GM18870 (cell line): ENCODE measurements around the gene DAGLA.
"Not testable (repeated sequence)": the region's sequence is repeated elsewhere in the genome, so short reads cannot be mapped to it uniquely, and the experiment has no call there.

Source experiments
- ATAC-seq: cut with Tn5 transposase; IDR thresholded peaks from one replicate; pipeline ENCODE4 v1.9.1; 2021; ENCODE audit warnings: moderate library complexity; ENCODE audit not compliant: unreplicated experiment

Gene DAGLA, protein sequence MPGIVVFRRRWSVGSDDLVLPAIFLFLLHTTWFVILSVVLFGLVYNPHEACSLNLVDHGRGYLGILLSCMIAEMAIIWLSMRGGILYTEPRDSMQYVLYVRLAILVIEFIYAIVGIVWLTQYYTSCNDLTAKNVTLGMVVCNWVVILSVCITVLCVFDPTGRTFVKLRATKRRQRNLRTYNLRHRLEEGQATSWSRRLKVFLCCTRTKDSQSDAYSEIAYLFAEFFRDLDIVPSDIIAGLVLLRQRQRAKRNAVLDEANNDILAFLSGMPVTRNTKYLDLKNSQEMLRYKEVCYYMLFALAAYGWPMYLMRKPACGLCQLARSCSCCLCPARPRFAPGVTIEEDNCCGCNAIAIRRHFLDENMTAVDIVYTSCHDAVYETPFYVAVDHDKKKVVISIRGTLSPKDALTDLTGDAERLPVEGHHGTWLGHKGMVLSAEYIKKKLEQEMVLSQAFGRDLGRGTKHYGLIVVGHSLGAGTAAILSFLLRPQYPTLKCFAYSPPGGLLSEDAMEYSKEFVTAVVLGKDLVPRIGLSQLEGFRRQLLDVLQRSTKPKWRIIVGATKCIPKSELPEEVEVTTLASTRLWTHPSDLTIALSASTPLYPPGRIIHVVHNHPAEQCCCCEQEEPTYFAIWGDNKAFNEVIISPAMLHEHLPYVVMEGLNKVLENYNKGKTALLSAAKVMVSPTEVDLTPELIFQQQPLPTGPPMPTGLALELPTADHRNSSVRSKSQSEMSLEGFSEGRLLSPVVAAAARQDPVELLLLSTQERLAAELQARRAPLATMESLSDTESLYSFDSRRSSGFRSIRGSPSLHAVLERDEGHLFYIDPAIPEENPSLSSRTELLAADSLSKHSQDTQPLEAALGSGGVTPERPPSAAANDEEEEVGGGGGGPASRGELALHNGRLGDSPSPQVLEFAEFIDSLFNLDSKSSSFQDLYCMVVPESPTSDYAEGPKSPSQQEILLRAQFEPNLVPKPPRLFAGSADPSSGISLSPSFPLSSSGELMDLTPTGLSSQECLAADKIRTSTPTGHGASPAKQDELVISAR

DNA sequence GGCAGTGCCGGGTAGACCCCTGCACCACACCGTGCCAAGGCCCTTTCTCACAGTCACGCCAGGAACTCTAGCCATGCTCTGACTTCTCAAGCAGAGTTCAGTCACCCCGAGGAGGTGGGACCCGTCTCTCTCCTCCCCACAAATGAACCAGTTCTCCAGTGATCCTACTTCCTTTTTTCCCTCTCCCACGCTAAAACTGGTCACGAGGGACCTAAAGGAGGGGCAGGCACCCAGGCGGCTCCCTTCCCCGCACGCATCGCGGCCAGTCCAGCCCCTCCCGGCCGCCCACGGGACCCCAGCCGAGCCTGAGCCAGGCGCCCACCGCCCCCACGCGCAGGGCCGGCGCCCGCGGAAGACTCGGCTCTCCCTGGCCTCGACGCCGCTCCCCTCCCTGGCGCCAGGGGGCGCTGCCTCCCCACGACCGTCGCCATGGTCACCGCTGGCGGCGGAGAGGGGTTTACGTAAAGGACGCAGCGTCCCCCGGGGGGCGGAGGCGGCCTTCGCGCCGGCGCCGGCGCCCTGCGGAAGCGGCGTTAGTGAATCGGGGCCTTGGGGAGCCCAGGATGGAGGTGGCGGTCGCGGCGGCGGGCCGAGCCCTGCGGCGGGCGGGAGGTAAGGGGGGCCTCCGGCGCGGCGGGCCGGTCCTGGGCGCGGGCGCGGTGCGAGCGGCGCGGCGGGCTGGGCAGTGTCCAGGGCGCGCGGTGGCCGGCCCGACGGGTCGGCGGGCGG lies at the start of gene DAGLA:
Gene DAGLA, plus strand, starts transcription at position 499 of the 729 bp plus-strand sequence. CDS start 39,765 bp downstream, outside the sequence.
- ATAC-seq = no peak

- no peak for ATAC-seq
Measured at GRCh38 chr11:61632096-61632495, 48.1 kb upstream of the DAGLA start.

DNA sequence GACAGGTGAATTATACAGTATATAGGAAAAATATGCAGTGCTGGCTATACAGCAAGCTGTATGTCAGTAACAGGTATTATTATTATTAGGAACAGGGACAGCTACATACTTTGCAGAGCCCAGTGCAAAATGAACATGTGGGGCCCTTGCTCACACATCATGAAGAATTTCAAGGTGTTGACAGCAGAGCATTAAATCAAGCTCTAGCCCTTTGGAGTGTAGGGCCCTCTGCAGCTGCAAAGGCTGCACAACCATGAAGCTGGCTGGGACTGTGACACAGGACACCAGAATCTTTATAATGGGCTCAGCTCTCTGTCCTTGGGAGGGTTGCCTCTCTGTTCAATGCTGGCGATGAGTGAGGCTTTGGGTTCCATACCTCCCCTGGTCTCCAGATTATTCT lies 44.9 kb upstream of the DAGLA start:
- no peak for ATAC-seq

DNA sequence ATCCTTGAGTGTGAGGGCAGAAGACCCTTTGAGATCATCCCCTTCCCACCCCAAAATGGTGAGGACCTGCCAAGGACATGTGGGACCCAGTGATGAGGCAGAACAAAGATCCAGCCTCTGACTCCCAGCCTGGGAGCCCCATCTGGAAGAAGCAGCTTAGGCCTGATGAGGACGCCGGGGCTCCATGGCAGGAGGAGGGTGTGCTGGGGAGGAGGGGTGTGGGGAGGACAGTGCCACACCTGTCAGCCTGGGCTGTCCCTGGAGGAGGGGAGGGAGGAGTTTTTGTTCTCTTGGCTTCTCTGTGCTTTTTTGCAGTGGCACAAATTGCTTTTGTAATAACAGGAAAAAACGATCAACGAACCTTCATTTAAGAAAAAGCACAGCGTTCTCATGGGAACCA lies 44.4 kb upstream of the DAGLA start:
- no peak for ATAC-seq

- no peak for ATAC-seq
Measured at GRCh38 chr11:61636676-61637075, 43.5 kb upstream of the DAGLA start.

GRCh38 chr11:61637277-61637676 lies 42.9 kb upstream of the DAGLA start:
- ATAC-seq = no peak

GRCh38 chr11:61639816-61640443 lies 40.3 kb upstream of the DAGLA start:
- ATAC-seq = no peak

GRCh38 chr11:61642162-61642561 lies 38.0 kb upstream of the DAGLA start:
- ATAC-seq = no peak

DNA sequence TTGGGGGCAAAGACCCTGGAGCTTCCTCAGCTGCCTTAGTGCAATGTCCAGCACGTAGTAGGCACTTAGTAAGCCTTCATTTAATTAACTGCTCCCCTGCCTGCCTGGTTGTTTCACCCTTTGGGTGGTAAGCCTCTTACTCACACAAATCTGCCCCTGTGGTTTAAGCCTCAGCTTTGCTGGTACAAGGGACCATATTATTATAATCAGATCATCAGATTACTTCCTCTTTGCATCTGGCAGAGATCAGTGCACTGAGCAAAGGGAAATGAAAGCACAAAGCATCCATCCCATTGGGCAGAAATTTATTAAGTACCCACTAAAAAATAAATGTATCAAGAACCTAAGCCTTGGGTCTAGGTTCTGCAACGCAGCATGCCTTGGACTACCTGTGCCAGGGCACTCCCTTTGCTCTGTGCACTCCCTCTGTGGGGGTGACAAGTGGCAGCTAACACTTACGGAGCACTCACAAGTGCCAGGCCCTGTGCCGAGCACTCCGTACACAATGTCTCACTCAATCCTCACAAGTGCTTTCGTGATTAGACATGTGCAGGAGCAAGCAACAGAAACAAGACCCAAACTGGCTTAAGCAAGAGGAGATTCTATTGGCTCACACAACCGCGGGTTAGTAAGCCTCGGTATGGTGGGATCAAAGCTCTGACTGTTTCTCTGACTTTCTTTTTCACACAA lies 34.9 kb upstream of the DAGLA start:
- ATAC-seq = no peak

DNA sequence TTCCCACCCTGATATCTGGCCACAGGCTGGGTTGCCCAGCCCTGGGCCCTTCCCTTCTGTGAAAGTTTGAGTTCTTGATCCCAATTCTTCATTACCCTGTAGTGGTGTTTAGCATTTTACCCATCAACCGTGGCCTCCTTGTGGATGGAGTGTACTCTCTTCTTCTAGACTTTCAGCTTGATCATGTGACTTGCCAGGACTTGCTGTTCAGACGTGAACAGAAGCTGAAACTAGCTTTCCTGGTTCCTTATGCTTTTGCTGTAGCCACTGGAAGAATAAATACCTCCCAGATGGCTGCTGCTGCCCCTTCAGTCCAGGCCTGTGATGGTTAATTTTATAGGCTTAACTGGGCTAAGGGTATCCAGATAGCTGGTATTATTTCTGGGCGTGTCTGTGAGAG lies 32.7 kb upstream of the DAGLA start:
- no peak for ATAC-seq

DNA sequence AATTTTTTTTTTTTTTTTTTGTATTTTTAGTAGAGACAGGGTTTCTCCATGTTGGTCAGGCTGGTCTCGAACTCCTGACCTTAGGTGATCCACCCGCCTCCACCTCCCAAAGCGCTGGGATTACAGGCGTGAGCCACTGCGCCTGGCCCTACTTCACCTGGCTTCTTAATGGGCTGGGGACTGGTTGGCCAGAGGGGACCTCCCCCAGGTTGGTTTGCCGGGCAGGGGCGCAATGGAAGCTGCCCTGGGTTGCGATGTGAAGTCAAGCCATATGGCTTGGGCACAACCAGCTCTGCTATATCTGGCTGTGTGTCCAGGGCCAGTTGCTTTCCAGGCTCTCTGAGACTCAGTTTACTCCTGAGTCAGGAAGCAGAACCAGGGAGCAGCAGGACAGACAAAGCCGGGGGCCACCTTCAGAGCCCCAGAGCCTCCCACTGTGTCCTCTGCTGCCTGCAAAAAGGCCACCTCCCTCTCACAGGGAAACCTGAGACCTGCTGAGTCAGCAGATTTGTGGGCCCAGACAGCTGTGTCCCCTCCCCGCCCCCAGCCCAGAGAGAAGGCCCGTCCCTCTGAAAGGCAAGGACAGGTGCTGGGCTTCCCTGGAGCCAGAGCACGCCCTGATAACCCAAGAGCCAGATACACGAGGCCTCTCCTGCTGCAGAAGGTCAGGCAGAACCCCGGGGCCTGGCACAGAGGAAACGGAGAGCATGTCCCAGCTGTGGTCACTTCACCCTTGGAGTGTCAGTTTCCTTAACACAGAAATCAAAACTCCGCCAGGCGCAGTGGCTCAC lies 29.2 kb upstream of the DAGLA start:
- ATAC-seq = no peak

GRCh38 chr11:61652135-61652534 lies 28.1 kb upstream of the DAGLA start:
- ATAC-seq = no peak

GRCh38 chr11:61654397-61654829 lies 25.8 kb upstream of the DAGLA start:
- ATAC-seq = no peak

DNA sequence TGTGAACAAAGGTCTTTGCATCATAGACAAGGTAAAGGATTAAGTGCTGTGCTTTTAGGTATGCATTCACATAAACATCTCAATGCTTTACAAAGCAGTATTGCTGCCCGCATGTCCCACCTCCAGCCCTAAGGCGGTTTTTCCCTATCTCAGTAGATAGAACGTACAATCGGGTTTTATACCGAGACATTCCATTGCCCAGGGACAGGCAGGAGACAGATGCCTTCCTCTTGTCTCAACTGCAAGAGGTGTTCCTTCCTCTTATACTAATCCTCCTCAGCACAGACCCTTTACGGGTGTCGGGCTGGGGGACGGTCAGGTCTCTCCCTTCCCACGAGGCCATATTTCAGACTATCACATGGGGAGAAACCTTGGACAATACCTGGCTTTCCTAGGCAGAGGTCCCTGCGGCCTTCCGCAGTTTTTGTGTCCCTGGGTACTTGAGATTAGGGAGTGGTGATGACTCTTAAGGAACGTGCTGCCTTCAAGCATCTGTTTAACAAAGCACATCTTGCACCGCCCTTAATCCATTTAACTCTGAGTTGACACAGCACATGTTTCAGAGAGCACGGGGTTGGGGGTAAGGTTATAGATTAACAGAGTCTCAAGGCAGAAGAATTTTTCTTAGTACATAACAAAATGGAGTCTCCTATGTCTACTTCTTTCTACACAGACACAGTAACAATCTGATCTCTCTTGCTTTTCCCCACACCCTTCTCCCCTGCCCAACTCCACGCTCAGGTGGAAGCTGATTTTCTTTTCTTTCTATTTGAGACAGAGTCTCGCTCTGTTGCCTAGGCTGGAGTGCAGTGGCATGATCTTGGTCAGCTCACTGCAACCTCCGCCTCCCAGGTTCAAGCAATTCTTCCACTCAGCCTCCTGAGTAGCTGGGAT lies 24.7 kb upstream of the DAGLA start:
- ATAC-seq = not testable (repeated sequence)

DNA sequence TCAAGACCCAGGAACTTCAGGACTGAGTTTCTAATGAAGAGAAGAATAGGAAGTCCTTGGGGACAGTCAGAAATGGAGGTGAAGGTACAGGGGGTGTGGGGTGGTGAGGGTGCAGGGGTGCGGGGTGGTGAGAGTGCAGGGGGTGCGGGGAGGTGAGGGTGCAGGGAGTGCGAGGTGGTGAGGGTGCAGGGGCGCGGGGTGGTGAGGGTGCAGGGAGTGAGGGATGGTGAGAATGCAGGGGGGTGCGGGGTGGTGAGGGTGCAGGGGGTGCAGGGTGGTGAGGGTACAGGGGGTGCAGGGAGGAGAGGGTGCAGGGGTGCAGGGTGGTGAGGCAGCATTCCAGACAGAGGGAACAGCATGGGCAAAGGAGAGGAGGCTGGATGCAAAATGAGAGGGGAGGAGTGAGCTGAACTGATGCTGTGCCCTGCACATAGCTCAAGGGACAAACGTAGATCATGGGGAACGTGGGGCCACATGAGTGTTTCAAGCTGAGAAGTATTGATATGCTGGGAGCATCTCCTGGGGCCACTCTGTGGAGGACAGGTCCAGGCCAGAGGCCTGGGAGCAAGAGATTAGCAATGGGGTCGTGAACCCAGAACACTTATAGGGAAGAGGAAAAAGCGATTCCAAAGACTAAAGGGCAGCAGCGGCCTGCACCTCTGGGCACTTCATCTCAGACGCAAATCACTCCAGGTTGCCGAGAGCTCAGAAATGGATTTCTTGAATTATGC lies 23.7 kb upstream of the DAGLA start:
- ATAC-seq = no peak

GRCh38 chr11:61657566-61658290 lies 22.5 kb upstream of the DAGLA start:
- ATAC-seq = no peak
